ENCODE results near the gene DCAF6. TPM values are rescaled to one million over a fixed set of nuclear protein-coding genes. Genes with fewer than 3 reads are reported as not detected.

DCAF6 gene
- total RNA-seq, 1 donor from 2014 or later, result 93.9 TPM

Small RNA genes within 50 kb of the gene (small RNA-seq; reads per million reads assigned to genes)
- gene MIR1255B2, result not detected

Other genes starting within 250 kb of the DCAF6 start
- 41.8 TPM for gene MPZL1, start 214.7 kb upstream of the DCAF6 start, total RNA-seq
- under 0.01 TPM for gene ADCY10, start 22.5 kb upstream of the DCAF6 start, total RNA-seq
- 38.1 TPM for gene MPC2, start 389 bp downstream of the DCAF6 start, total RNA-seq
- gene GPR161, start 200.2 kb downstream of the DCAF6 start, total RNA-seq, result 8.9 TPM
- 21.4 TPM for gene TIPRL, start 242.3 kb downstream of the DCAF6 start, total RNA-seq

Data from skeletal muscle tissue (tissue), 2 donors.